IPS DF 19.7 (cell line): ENCODE data around the gene SDCBP2.

Source experiments
- DNase-seq: peaks from one replicate; pipeline ENCODE4 v3.0.0-alpha.2; 2013; ENCODE audit warnings: low read depth, low spot score

The SDCBP2 gene

GRCh38 chr20:1297486-1297885, 31.5 kb downstream of the SDCBP2 start:
- DNase-seq: no peak

GRCh38 chr20:1296922-1297321, 32.0 kb downstream of the SDCBP2 start:
- DNase-seq: no peak

- no peak for DNase-seq
These were observed 32.8 kb downstream of the SDCBP2 start for GRCh38 chr20:1296117-1296610.

- DNase-seq: no peak
These were observed 33.5 kb downstream of the SDCBP2 start for GRCh38 chr20:1295276-1295930.

- no peak for DNase-seq
These were observed 34.4 kb downstream of the SDCBP2 start for GRCh38 chr20:1294497-1294896.

- no peak for DNase-seq
These were observed 35.1 kb downstream of the SDCBP2 start for GRCh38 chr20:1293641-1294379.

- no peak for DNase-seq
These were observed 36.3 kb downstream of the SDCBP2 start for GRCh38 chr20:1292620-1293019.

- no peak for DNase-seq
These were observed 37.7 kb downstream of the SDCBP2 start for GRCh38 chr20:1291191-1291741.

GRCh38 chr20:1287787-1288569, 41.0 kb downstream of the SDCBP2 start:
- no peak for DNase-seq

GRCh38 chr20:1287306-1287705, 41.6 kb downstream of the SDCBP2 start:
- DNase-seq: no peak

- DNase-seq: no peak
These were observed 42.5 kb downstream of the SDCBP2 start for GRCh38 chr20:1286267-1287024.

GRCh38 chr20:1283522-1284510, 45.1 kb downstream of the SDCBP2 start:
- DNase-seq: no peak

GRCh38 chr20:1282966-1283365, 46.0 kb downstream of the SDCBP2 start:
- no peak for DNase-seq

GRCh38 chr20:1281279-1282057, 47.5 kb downstream of the SDCBP2 start:
- no peak for DNase-seq

- DNase-seq: no peak
These were observed 48.5 kb downstream of the SDCBP2 start for GRCh38 chr20:1280195-1281102.

GRCh38 chr20:1278993-1279392, 49.9 kb downstream of the SDCBP2 start:
- no peak for DNase-seq

- no peak for DNase-seq
These were observed 51.2 kb downstream of the SDCBP2 start for GRCh38 chr20:1277529-1278322.
